HG03469 (cell line): ENCODE results near the gene SWI5.

Experiments used
- ATAC-seq: cut with Tn5 transposase; IDR thresholded peaks from one replicate; pipeline ENCODE4 v1.9.1; 2021; ENCODE audit warnings: mild to moderate bottlenecking, moderate library complexity, moderate number of reproducible peaks; ENCODE audit not compliant: unreplicated experiment

The SWI5 gene

GRCh38 chr9:128314697-128315096 is 38.6 kb downstream of the SWI5 start:
- no peak for ATAC-seq

GRCh38 chr9:128316421-128316820 is 40.3 kb downstream of the SWI5 start:
- no peak for ATAC-seq

GRCh38 chr9:128317629-128318028 is 41.6 kb downstream of the SWI5 start:
- no peak for ATAC-seq

- no peak for ATAC-seq
These were observed 45.3 kb downstream of the SWI5 start for GRCh38 chr9:128321343-128321742.

GRCh38 chr9:128321879-128322403 is 45.9 kb downstream of the SWI5 start:
- ATAC-seq, result no peak

GRCh38 chr9:128322404-128323211 is 46.5 kb downstream of the SWI5 start, which contains the start of the genes COQ4 and TRUB2:
COQ4 (plus strand) TSS chr9:128322839; CDS start chr9:128322859, 20 bp downstream.
TRUB2 (minus strand) TSS chr9:128322447; CDS start chr9:128322408, 39 bp downstream.
- ATAC-seq, result peak; percentile 49

- ATAC-seq, result no peak
These were observed 47.2 kb downstream of the SWI5 start for GRCh38 chr9:128323212-128323730.

- ATAC-seq, result no peak
These were observed 47.7 kb downstream of the SWI5 start for GRCh38 chr9:128323791-128324190.

GRCh38 chr9:128324401-128324800 is 48.3 kb downstream of the SWI5 start:
- ATAC-seq, result no peak

- ATAC-seq, result no peak
These were observed 49.6 kb downstream of the SWI5 start for GRCh38 chr9:128325629-128326028.

- no peak for ATAC-seq
These were observed 57.4 kb downstream of the SWI5 start for GRCh38 chr9:128333451-128333869.

- ATAC-seq, result no peak
These were observed 59.1 kb downstream of the SWI5 start for GRCh38 chr9:128335161-128335560.

- no peak for ATAC-seq
These were observed 59.8 kb downstream of the SWI5 start for GRCh38 chr9:128335914-128336313.

- ATAC-seq, result no peak
These were observed 61.9 kb downstream of the SWI5 start for GRCh38 chr9:128337936-128338335.
